Tibial nerve (tissue), 4 donors: Measurements from ENCODE around the gene SLAIN1.

Source experiments
- EP300 ChIP-seq, 2 donors: sonication (generic); formaldehyde crosslinking; IDR thresholded peaks; one replicate each; pipeline ENCODE4 v1.6.1; 2017; ENCODE audit warnings: antibody characterized with exemption in 2 of 2, mild to moderate bottlenecking in 1 of 2
- POLR2A ChIP-seq, 2 donors: fragments of 450-650 bp; IDR thresholded peaks; one replicate each; pipeline ENCODE4 v1.6.1; 2017; ENCODE audit warnings: antibody characterized with exemption in 2 of 2, mild to moderate bottlenecking in 2 of 2, moderate library complexity in 2 of 2
- TF ChIP-seq, protein P1 (sequence below), 5 experiments: fragments of 200-600 bp in 3 of 5; fragments of 450-650 bp in 2 of 5; sonication (generic) in 3 of 5; IDR thresholded peaks; one replicate each; pipeline ENCODE4 v1.5.1; 2016 to 2019; ENCODE audit warnings: antibody characterized with exemption in 5 of 5, mild to moderate bottlenecking in 3 of 5, moderate library complexity in 2 of 5

DNA sequence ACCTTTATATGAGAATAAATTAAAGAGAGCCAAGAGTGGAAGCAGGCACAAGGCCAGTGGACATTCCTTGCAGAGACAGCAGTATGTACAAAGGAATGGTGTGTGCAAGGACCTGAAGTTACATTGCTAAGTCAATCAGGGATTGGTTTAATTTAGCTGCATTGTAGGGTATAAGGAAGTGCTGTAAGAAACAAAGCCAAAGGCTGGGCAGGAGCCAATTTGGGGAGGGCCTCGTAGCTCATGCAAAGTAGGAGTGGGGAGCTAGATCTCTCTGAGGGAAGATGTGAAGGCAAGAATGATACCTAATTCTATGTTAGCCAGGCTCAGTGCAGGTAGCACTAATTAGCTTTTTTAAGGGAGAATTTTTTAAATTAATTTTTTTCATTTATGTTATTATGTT is 76.7 kb downstream of the SLAIN1 start:
- TF ChIP-seq, protein P1, sequence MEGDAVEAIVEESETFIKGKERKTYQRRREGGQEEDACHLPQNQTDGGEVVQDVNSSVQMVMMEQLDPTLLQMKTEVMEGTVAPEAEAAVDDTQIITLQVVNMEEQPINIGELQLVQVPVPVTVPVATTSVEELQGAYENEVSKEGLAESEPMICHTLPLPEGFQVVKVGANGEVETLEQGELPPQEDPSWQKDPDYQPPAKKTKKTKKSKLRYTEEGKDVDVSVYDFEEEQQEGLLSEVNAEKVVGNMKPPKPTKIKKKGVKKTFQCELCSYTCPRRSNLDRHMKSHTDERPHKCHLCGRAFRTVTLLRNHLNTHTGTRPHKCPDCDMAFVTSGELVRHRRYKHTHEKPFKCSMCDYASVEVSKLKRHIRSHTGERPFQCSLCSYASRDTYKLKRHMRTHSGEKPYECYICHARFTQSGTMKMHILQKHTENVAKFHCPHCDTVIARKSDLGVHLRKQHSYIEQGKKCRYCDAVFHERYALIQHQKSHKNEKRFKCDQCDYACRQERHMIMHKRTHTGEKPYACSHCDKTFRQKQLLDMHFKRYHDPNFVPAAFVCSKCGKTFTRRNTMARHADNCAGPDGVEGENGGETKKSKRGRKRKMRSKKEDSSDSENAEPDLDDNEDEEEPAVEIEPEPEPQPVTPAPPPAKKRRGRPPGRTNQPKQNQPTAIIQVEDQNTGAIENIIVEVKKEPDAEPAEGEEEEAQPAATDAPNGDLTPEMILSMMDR (IDR thresholded peaks at IDR 0.05): no peak
- no peak for TF ChIP-seq POLR2A (IDR thresholded peaks at IDR 0.05)
- no peak for TF ChIP-seq EP300 (IDR thresholded peaks at IDR 0.05)
